HepG2 (cell line): ENCODE data around the gene RBM11. TPM values are rescaled to one million over a fixed set of nuclear protein-coding genes. Genes with fewer than 3 reads are reported as not detected.

Source experiments
- polyA plus RNA-seq, 8 experiments: library from polyadenylated mRNA; depleted of rRNA in 3 of 8; stranded (reverse) in 7 of 8; unstranded in 1 of 8; fragments of >200 nt; fragmentation: Illumina TruSeq in 4 of 8; extraction: Trizol in 4 of 8; gene quantifications; 2 replicates each; pipeline versions ENCODE4 v1.2.1 to v1.2.3, GENCODE V29; 2011 to 2016; ENCODE audit warnings: low read depth in 4 of 8, missing spikeins in 1 of 8, mixed read lengths in 1 of 8; ENCODE audit not compliant: insufficient read depth in 1 of 8
- total RNA-seq, 5 experiments: library from RNA; depleted of rRNA; stranded (reverse); fragments of >200 nt; fragmentation: Illumina TruSeq; extraction: Trizol; gene quantifications; 2 replicates each; pipeline ENCODE4 v1.2.3, GENCODE V29; 2016; ENCODE audit warnings: low read depth in 1 of 5
- TF ChIP-seq, protein P1 (sequence below): sonication (generic); formaldehyde crosslinking; IDR thresholded peaks from 2 replicates; pipeline ENCODE4 v1.5.0; 2020; ENCODE audit warnings: missing genetic modification reagents

RBM11 gene
- total and polyA plus RNA-seq, 2 of the 13 experiments (the other 11 are each of a cell fraction or from before 2014, with no cell fraction given) = 0.24 to 0.26 TPM

GRCh38 chr21:14275702-14276205 is 59.8 kb downstream of the RBM11 start (continued):
- TF ChIP-seq, protein P1, sequence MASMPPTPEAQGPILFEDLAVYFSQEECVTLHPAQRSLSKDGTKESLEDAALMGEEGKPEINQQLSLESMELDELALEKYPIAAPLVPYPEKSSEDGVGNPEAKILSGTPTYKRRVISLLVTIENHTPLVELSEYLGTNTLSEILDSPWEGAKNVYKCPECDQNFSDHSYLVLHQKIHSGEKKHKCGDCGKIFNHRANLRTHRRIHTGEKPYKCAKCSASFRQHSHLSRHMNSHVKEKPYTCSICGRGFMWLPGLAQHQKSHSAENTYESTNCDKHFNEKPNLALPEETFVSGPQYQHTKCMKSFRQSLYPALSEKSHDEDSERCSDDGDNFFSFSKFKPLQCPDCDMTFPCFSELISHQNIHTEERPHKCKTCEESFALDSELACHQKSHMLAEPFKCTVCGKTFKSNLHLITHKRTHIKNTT (CRISPR knock-in tag) = no peak

Other genes starting within 250 kb of the RBM11 start
- gene LIPI, start 5.2 kb upstream of the RBM11 start, total RNA-seq (2016; rRNA removed; fragmentation: Illumina TruSeq; extraction: Trizol) = not detected in 2 replicates
- not detected in 2 replicates for gene LIPI, start 5.2 kb upstream of the RBM11 start, polyA plus RNA-seq (2011; rRNA removed)
- 20.5 and 28.4 TPM in 2 replicates for gene HSPA13, start 167.0 kb downstream of the RBM11 start, total RNA-seq (2016; rRNA removed; fragmentation: Illumina TruSeq; extraction: Trizol)
- gene HSPA13, start 167.0 kb downstream of the RBM11 start, polyA plus RNA-seq (2011; rRNA removed) = 16.5 and 21.2 TPM in 2 replicates